ENCODE results near the gene PFKL.

PFKL gene

GRCh38 chr21:44314561-44314960 is 14.7 kb downstream of the PFKL start:
- no peak for DNase-seq

DNA sequence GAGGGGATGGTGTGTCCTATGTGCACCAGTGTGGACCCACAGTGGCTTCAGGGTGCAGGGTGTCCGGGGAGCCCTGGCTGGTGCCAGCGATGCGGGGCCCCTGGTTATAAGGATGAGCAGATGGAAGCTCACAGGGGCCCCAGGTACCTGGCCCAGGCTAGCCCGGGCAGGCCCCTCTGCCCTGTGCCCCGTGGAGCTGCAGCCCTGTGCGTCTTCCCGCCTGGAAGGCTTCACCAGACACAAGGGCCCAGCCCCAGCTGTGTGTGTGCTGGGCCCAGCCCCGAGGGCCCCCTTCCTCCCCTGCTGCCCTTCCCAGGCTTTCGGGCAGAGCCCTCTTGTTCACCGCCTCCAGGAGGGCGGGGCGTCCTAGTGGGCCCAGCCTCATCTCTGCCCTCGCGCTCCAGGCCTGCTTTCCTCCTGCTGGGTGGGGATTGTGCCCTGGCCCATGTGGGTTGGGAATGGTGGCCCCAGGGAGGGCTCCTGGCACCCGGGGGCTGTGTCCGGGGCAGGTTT is 15.9 kb downstream of the PFKL start:
- DNase-seq = no peak

DNA sequence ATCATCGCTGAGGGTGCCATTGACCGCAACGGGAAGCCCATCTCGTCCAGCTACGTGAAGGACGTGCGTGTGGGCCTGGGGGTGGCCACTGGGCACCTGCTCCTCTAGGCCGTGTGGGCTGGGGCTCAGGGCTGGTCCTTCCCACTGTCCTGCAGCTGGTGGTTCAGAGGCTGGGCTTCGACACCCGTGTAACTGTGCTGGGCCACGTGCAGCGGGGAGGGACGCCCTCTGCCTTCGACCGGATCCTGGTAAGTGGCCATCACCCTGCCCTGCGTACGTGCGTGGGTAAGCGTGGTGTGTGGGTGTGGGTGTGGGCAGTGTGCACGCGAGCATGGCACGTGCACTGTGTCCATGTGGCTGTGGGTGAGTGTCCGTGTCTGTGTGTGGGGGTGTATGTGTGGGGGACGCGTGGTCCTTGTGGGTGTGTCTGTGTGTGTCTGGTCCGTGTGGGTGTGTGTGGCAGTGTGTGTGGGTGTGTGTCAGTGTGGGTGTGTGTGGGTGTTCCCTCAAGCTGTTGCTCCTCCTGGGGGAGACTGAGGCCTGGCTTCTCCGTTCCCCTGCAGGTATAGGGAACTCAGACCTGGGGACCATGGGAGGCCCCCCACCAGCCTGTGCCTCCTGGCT is 16.5 kb downstream of the PFKL start:
- DNase-seq = no peak

GRCh38 chr21:44317241-44317782 is 17.5 kb downstream of the PFKL start:
- DNase-seq = no peak

GRCh38 chr21:44317871-44318270 is 18.0 kb downstream of the PFKL start:
- DNase-seq = no peak

DNA sequence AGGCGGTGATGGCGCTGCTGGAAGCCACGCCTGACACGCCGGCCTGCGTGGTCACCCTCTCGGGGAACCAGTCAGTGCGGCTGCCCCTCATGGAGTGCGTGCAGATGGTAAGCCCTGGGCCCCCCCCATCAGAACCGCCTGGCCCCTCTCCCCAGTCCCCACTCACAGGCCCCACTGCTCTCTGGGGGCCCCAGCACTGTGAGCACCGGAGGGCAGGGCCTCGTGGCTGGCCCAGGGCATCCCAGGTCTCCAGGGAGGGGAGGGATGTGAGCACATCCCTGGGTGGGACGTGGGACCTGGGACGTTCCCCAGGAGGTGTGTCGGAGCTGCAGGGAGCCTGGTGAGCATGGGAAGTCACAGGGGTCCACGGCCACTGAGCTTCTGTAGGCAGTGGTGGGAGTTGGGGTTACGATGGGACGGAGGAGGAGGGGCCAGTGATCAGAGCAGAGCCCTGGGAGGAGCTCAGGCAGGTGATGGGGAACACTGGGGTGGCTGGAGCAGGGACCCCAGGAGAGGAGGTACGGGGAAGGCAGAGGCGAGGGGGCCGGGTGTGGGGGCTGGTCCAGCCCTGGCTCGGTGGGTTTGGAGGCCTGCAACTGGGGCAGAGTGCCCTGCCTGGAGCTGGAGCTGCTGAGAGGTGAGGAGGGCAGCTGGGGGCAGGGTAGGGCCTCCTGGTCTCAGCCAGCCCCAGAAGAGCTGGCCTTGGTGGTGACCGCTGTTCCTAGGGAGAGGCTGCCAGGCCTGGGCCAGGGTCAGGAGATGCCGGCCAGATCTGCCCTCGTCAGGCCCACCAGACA is 18.8 kb downstream of the PFKL start:
- no peak for DNase-seq

DNA sequence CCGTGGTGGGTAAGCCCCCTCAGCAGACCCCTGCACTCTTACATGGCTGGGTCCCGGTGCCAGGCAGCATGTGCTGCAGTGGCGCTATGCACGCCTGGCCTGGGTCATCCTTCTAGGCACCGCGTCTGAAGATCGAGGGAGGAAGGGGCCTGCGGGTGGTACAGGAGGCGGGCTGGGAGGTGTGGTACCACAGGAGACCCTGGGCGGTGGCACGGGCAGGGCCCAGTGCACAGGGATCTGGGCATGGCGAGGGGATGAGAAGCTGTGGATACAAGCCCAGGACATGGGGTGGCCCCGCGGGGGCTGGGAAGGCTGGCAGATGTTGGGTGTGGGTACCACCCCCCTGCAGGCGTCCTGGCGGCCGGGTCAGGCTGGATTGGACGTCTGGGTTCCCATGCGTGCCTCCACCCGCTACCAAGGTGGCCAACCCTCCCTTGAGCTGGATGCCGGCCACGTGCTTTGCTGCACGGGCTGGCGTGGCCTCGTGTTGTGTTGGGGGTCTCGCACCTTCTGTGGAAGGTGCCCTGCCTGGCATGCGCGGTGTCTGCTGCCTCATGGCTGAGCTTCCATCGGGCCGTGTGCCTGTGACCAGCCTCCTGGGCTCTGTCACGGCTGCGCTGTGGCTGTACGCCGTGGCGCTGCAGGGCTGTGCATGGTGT is 19.7 kb downstream of the PFKL start:
- no peak for DNase-seq

GRCh38 chr21:44320847-44321246 is 21.0 kb downstream of the PFKL start:
- no peak for DNase-seq

DNA sequence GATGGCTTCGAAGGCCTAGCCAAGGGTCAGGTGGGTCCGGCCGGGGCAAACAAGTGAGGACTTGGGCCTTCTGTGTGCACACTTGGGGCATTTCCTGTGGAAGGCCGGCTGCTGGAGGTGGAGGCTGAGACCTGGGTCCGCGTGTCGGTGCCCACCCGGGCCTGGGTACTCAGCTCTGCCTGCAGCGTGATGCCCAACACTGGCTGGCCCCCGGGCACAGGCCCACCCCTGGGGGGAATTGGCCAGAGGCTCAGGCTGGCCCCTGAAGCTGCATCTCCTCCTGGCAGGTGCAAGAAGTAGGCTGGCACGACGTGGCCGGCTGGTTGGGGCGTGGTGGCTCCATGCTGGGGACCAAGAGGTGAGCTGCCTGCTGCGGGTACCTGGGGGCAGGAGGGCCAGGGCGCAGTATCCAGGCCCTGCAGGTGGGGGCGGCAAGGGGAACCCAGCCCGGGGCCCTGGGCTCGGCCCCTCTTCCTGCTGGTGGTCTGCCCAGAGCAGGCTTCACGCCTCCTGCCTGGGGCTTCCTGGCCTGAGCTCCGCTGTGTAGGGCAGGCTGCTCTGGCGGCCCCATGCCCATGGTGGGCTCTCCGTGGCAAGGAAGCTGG is 22.1 kb downstream of the PFKL start:
- no peak for DNase-seq

DNA sequence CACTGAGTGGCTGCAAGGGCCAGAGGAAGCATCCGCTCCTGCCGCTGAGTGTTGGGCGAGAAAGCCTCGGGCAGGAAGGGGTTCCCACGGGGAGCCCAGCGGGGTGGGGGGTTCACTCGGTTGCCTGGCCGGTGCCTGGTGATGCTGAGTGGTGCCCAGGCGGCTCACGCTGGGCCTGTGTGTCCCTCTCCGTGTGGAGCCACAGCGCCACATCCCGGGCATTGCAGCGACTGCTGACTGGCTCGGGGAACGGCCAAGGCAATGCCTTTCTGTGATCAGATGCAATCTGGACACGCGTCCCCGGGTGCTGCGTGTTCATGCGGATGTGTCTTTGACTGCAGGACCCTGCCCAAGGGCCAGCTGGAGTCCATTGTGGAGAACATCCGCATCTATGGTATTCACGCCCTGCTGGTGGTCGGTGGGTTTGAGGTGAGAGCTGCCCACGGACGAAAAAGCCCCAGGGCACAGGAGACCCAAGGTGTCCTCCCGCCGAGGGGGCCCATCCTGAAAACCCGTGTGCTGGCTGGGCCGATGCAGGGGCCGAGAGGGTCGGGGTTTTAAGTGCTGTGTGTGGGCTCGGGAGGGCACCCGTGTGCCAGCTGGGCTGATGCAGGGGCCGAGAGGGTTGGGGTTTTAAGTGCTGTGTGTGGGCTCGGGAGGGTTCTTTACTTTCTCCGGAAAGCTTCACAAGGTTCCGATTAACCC is 22.9 kb downstream of the PFKL start:
- no peak for DNase-seq

DNA sequence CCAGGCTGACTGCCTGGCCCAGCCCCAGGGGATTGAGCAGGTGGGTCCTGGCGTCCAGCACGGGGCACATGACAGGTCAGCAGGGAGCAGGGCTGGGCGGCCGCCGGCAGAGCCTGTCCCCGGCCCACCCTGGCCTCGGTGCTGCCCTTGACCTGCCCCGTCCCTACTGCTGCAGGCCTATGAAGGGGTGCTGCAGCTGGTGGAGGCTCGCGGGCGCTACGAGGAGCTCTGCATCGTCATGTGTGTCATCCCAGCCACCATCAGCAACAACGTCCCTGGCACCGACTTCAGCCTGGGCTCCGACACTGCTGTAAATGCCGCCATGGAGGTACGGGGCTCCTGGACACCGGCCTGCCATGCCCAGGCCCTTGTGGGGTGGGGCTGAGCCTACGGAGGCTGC is 23.7 kb downstream of the PFKL start:
- no peak for DNase-seq

DNA sequence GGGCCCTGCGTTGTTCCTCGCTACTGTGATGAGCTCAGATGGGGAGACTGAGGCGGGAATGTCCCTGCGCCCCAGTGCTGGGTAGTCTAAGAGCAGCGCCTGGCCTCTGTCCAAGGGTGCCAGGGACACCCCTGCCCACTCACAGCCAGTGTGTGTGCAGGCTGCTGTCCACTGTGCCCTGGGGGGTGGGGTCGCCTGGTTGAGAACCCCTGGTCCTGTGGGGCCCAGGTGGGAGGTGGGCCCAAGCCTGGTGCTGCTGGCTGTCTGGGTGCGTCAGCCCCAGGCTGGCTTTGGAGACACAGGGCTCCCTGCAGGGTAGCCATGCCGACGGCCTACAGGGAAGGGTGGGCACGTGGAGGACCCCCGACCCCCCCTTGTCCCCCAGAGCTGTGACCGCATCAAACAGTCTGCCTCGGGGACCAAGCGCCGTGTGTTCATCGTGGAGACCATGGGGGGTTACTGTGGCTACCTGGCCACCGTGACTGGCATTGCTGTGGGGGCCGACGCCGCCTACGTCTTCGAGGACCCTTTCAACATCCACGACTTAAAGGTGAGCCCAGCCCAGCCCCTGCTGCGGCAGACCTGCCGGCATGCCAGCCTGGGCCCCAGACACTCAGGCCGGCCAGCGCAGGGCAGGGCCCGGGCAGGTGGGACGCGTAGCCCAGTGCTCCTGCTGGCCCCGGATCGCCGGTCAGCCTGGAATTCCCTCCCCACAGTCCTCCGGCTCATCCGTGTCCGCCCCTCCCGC is 24.4 kb downstream of the PFKL start:
- DNase-seq = no peak

DNA sequence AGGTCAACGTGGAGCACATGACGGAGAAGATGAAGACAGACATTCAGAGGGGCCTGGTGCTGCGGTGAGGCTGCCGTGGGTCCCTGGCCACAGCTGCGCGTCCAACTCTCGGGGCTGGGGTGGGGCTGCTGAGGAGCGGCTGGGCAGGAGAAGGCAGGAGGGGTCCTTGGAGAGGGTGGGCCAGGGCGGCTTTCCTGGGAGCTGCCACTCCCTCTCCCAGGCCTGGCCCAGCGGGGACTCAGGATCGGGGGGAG is 24.9 kb downstream of the PFKL start:
- no peak for DNase-seq

GRCh38 chr21:44325386-44326271 is 25.8 kb downstream of the PFKL start:
- no peak for DNase-seq

DNA sequence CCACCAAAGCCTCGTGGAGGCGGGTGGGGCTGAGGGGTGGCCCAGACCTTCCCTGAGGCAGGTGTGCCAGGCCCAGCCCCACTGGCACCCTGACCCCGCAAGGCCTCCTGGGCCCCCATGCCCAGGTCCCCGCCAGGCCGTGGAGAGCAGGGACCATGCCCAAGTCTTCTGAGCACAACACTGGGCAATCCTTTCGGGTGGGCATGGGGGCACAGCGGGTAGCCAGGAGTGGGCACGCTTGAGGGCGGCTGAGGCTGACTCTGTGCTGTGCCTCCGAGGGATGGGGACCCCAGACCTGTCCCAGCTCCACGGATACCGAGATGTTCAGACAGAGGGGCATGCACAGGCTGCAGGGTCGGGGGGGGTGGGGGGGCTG is 26.4 kb downstream of the PFKL start:
- no peak for DNase-seq

DNA sequence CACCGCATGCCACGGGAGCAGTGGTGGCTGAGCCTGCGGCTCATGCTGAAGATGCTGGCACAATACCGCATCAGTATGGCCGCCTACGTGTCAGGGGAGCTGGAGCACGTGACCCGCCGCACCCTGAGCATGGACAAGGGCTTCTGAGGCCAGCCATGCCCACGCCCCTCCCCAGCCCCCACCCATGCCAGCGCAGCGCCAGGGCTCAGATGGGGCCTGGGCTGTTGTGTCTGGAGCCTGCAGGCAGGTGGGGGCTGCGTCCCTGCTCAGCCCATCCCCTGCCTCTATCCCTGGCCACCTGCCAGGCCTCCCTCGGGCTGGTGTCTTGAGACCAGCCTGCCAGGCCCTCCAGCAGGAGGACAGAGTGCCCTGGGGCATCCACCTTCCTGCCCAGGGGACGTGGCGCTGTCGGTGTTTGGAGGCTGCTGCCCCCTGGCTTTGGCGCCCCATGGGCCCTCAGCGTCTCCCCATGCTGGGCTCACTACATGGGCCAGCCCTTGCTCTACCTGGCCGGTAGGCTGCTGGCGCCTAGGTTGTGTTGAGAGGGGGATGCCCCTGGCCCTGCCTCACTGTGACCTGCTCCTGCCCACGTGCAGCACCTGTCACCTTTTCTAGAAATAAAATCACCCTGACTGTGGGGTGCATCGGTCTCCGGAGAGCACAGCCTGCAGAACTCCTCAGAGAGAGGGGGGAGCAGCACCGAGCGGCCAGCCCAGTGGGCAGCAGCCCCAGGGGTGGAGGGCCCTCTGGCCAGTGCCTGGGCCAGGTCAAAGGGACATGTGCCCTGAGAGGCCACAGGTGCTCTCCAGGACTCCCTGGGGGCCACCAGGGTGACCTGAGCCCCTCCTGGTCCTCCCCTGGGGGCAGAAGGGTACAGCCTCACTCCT is 27.1 kb downstream of the PFKL start:
- DNase-seq = no peak

DNA sequence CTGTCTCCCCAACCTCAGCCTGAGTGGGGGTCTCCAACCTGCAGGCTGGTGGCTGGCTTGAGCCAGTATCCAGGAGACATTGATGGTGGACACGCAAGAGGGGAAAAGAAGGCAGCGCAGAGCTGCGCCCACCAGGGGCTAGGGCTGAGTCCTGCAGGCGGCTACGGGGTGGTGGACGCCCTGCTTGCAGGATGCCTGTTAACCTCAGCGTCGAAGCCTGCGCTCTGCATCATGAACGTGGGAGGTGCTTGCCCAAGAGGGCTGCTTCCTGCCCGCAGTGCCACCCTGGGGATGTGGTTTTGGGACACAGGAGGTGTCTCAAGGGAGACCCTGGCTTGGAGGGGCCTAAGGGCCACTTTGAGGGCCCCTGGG is 27.7 kb downstream of the PFKL start:
- no peak for DNase-seq

DNA sequence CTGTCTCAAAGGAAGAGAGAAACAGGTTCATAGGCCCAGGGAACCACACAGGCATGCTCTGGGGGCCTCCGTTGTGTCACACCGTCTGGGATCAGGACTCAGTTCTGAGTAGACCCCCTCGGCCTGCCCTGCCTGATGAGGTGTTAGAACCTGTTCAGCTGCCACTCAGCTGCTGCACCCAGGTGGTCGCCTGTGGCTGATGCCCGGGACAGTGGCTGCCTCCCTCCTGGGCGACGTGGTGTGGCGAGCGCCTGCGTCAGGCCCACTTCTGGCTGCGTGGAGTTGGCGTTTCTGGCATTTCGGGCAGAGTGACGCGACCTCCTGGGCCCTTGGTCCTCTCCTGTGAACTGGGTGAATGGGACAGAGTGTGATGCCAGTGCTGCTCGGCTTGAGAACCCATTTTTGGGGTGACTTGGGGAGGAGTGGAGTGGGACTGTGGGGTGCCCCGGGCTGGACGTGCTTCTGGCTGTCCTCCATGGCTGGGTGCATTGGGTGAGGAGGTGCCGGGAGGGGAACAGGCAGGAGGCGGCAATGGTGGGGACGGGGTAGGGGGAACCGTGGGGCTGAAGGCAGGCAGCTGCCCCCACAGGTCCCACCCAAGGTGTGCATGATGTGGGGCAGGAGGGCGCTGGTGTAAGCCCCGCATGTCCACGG is 28.5 kb downstream of the PFKL start:
- DNase-seq = no peak

- DNase-seq = no peak
Observed at GRCh38 chr21:44329086-44329889, 29.4 kb downstream of the PFKL start.

Measured in RPMI8226 (cell line).